Measurements from ENCODE around the gene EHMT1.

DNA sequence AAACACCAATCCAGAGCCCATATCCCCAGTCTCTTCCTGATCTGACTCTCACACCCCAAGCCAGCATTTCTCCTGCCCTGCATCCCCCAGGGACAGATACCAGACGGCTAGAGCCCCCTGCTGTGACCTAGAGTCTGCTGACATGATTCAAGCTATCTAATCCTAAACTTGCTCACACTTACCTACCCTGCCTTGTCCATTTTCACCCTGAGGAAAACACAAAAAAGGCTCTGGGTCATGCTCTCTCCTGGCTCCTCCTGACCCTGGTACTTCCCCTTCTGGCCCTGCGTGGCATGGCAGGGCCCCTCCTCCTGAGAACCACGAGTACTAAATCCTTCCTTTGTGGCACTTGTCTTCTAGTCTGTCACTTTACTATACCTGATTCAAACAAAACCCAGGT is 16.1 kb upstream of the EHMT1 start:
- TF ChIP-seq ELF4 (IDR thresholded peaks at IDR 0.05) (no peak), SUZ12 (IDR thresholded peaks at IDR 0.05) (no peak), FOXM1 (IDR thresholded peaks at IDR 0.05; ENCODE audit: borderline replicate concordance) (no peak), TARDBP (IDR thresholded peaks at IDR 0.05) (no peak), ARNT (IDR thresholded peaks at IDR 0.05) (no peak), SP1 (IDR thresholded peaks at IDR 0.05) (no peak), FOXA1 (IDR thresholded peaks at IDR 0.05) (no peak), BHLHE40 (IDR thresholded peaks at IDR 0.05; ENCODE audit: borderline replicate concordance) (no peak), FOXK2 (IDR thresholded peaks at IDR 0.05) (no peak), ZNF384 (IDR thresholded peaks at IDR 0.05) (no peak)
- TF ChIP-seq, protein P1, sequence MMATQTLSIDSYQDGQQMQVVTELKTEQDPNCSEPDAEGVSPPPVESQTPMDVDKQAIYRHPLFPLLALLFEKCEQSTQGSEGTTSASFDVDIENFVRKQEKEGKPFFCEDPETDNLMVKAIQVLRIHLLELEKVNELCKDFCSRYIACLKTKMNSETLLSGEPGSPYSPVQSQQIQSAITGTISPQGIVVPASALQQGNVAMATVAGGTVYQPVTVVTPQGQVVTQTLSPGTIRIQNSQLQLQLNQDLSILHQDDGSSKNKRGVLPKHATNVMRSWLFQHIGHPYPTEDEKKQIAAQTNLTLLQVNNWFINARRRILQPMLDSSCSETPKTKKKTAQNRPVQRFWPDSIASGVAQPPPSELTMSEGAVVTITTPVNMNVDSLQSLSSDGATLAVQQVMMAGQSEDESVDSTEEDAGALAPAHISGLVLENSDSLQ (IDR thresholded peaks at IDR 0.05) = no peak

Data from HEK293T (cell line).